Mesenchymal stem cell (in vitro differentiated cells and primary cell): ENCODE data around the gene LIG1.

ENCODE experiments used
- DNase-seq: peaks from one replicate; pipeline ENCODE4 v3.0.0-alpha.2; 2013
- H2AFZ ChIP-seq: one replicate; pipeline ENCODE4 v1.6.1; 2013; ENCODE audit warnings: low read depth, mild to moderate bottlenecking, control low read depth, inconsistent platforms, low read length, moderate library complexity
- H2AK5ac ChIP-seq: 2 replicates; pipeline ENCODE4 v1.6.1; 2013; ENCODE audit warnings: low read length, moderate library complexity, mild to moderate bottlenecking, inconsistent platforms; ENCODE audit not compliant: severe bottlenecking
- H2BK120ac ChIP-seq: one replicate; pipeline ENCODE4 v1.6.1; 2013; ENCODE audit warnings: low read depth, mild to moderate bottlenecking, inconsistent platforms, low read length, moderate library complexity
- H2BK12ac ChIP-seq, 2 experiments: one replicate each; pipeline ENCODE4 v1.6.1; 2013; ENCODE audit warnings: inconsistent platforms in 2 of 2, low read length in 2 of 2, mild to moderate bottlenecking in 2 of 2, moderate library complexity in 2 of 2, control low read depth in 1 of 2
- H2BK15ac ChIP-seq: one replicate; pipeline ENCODE4 v1.6.1; 2013; ENCODE audit warnings: mild to moderate bottlenecking, low read depth, inconsistent platforms; ENCODE audit not compliant: poor library complexity, severe bottlenecking
- H2BK5ac ChIP-seq: 2 replicates; pipeline ENCODE4 v1.6.1; 2013; ENCODE audit warnings: low read depth, mild to moderate bottlenecking, low read length, control low read depth, inconsistent platforms; ENCODE audit not compliant: poor library complexity, severe bottlenecking
- H3K14ac ChIP-seq, 2 experiments: one replicate each; pipeline ENCODE4 v1.6.1; 2013; ENCODE audit warnings: inconsistent platforms in 2 of 2, low read length in 2 of 2, control low read depth in 1 of 2, mild to moderate bottlenecking in 1 of 2, moderate library complexity in 1 of 2
- H3K18ac ChIP-seq, 2 experiments: one replicate each; pipeline ENCODE4 v1.6.1; 2013; ENCODE audit warnings: inconsistent platforms in 2 of 2, low read length in 2 of 2, control low read depth in 1 of 2, low read depth in 1 of 2, mild to moderate bottlenecking in 1 of 2
- H3K23ac ChIP-seq, 2 experiments: one replicate each; pipeline ENCODE4 v1.6.1; 2013; ENCODE audit warnings: inconsistent platforms in 2 of 2, low read length in 2 of 2, mild to moderate bottlenecking in 2 of 2, moderate library complexity in 2 of 2, control low read depth in 1 of 2
- H3K27ac ChIP-seq: 2 replicates; pipeline ENCODE4 v1.5.1; 2013; ENCODE audit warnings: mild to moderate bottlenecking, moderate library complexity, low read length, control low read depth, inconsistent platforms; ENCODE audit not compliant: poor library complexity, severe bottlenecking
- H3K27me3 ChIP-seq, 2 experiments: 2 replicates each; pipeline versions ENCODE4 v1.6.1 to v1.7.0; 2013; ENCODE audit warnings: low read length in 2 of 2, mild to moderate bottlenecking in 2 of 2, moderate library complexity in 2 of 2, control low read depth in 1 of 2, inconsistent platforms in 1 of 2; ENCODE audit not compliant: control insufficient read depth in 1 of 2, insufficient read depth in 1 of 2
- H3K36me3 ChIP-seq, 2 experiments: 2 replicates each; pipeline versions ENCODE4 v1.6.1 to v1.7.0; 2013; ENCODE audit warnings: low read length in 2 of 2, control low read depth in 1 of 2, inconsistent platforms in 1 of 2, low read depth in 1 of 2, mild to moderate bottlenecking in 1 of 2; ENCODE audit not compliant: insufficient read depth in 2 of 2, control insufficient read depth in 1 of 2
- H3K4ac ChIP-seq, 2 experiments: one replicate each; pipeline ENCODE4 v1.6.1; 2013; ENCODE audit warnings: inconsistent platforms in 2 of 2, low read length in 2 of 2, mild to moderate bottlenecking in 2 of 2, moderate library complexity in 2 of 2, control low read depth in 1 of 2, low read depth in 1 of 2
- H3K4me1 ChIP-seq: 2 replicates; pipeline ENCODE4 v1.6.1; 2013; ENCODE audit warnings: low read depth, low read length, control low read depth; ENCODE audit not compliant: control insufficient read depth, insufficient read depth
- H3K4me2 ChIP-seq: 2 replicates; pipeline ENCODE4 v1.6.1; 2013; ENCODE audit warnings: low read length, mild to moderate bottlenecking, inconsistent platforms; ENCODE audit not compliant: poor library complexity, severe bottlenecking
- H3K4me3 ChIP-seq, 2 experiments: 2 replicates each; pipeline versions ENCODE4 v1.5.1 to v1.7.0; 2013; ENCODE audit warnings: low read length in 2 of 2, mild to moderate bottlenecking in 2 of 2, control low read depth in 1 of 2, low read depth in 1 of 2; ENCODE audit not compliant: insufficient read depth in 1 of 2
- H3K79me1 ChIP-seq: replicated peaks from 2 replicates; pipeline ENCODE4 v1.6.1; 2013; ENCODE audit warnings: mild to moderate bottlenecking, control low read depth, low read length, inconsistent platforms; ENCODE audit not compliant: poor library complexity, severe bottlenecking
- H3K9ac ChIP-seq: 2 replicates; pipeline ENCODE4 v1.7.0; 2013; ENCODE audit warnings: mild to moderate bottlenecking, low read length, moderate library complexity
- H3K9me3 ChIP-seq: 2 replicates; pipeline ENCODE4 v1.7.0; 2013; ENCODE audit warnings: mild to moderate bottlenecking, low read length; ENCODE audit not compliant: control insufficient read depth
- H4K8ac ChIP-seq: one replicate; pipeline ENCODE4 v1.6.1; 2013; ENCODE audit warnings: inconsistent platforms, mild to moderate bottlenecking, low read length, moderate library complexity
- H4K91ac ChIP-seq: one replicate; pipeline ENCODE4 v1.6.1; 2013; ENCODE audit warnings: mild to moderate bottlenecking, low read length, inconsistent platforms
- WGBS: methylation state at CpG from one replicate; pipeline ENCODE4 v1.1.7; 2013; ENCODE audit warnings: mixed read lengths; 5-methylcytosine and 5-hydroxymethylcytosine counted together

The LIG1 gene

GRCh38 chr19:48102870-48103751 is 67.0 kb downstream of the LIG1 start:
- no peak overlapping the region for H2BK12ac ChIP-seq
- no peak overlapping the region for H3K4me2 ChIP-seq
- no peak overlapping the region for H3K27ac ChIP-seq
- no peaks in the 10 kb centered on the region for H3K9me3 ChIP-seq
- no peak overlapping the region for H3K23ac ChIP-seq
- 51% methylated on average over 13 of the region's 13 CpGs for WGBS
- no peak overlapping the region for H2BK5ac ChIP-seq
- peaks cover 4 to 26% of the 10 kb centered on the region in 2 experiments for H3K27me3 ChIP-seq
- H3K4me3 ChIP-seq = no peak overlapping the region
- no peak overlapping the region for H2BK120ac ChIP-seq
- H3K79me1 ChIP-seq = no peaks in the 10 kb centered on the region
- H4K8ac ChIP-seq = no peak overlapping the region
- H2AK5ac ChIP-seq = no peak overlapping the region
- H3K36me3 ChIP-seq = no peaks in the 10 kb centered on the region
- no peak for DNase-seq
- no peak overlapping the region for H3K14ac ChIP-seq
- peaks cover 4% of the 10 kb centered on the region for H3K4me1 ChIP-seq
- no peak overlapping the region for H3K4ac ChIP-seq
- no peak overlapping the region for H3K18ac ChIP-seq
- H2AFZ ChIP-seq = no peak overlapping the region
- no peak overlapping the region for H2BK15ac ChIP-seq
- no peak overlapping the region for H3K9ac ChIP-seq
- no peak overlapping the region for H4K91ac ChIP-seq

DNA sequence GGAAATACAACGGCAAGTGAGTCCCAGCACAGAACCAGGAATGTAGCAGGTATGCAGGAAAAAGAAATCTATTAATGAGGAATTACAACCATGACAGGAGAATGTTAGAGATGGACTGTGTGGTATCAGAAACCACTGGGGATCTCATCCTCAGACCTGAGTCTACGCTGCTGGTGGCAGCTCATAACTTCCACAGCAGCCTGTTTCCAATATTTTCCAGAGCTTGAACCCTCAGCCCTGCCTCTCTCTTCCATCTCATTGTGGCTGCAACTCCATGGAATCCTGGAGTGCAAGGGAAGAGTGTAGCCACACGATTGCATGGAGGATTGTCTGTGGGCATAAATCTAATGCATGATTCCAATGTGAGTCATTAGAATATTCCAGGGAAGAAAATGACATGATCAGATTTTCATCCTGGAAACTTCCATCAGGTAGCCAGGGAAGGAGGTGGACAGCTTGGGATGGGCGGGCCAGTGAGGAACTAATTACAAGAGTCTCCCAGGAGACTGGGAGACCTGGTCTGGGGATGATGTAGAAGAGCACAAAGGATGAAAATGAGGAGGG is 74.5 kb downstream of the LIG1 start:
- Histone ChIP-seq H3K27me3 (peaks cover 15 to 59% of the 10 kb centered on the region in 2 experiments), H2BK5ac (no peak overlapping the region)
- DNase-seq = no peak

GRCh38 chr19:48094855-48095203 is 75.3 kb downstream of the LIG1 start:
- H3K4me3 ChIP-seq = no peak overlapping the region
- no peak overlapping the region for H2AFZ ChIP-seq
- no peak overlapping the region for H2AK5ac ChIP-seq
- H3K27me3 ChIP-seq = peaks cover 15 to 60% of the 10 kb centered on the region in 2 experiments
- H3K4me1 ChIP-seq = no peaks in the 10 kb centered on the region
- H3K18ac ChIP-seq = no peak overlapping the region
- no peaks in the 10 kb centered on the region for H3K79me1 ChIP-seq
- DNase-seq = no peak
- H3K14ac ChIP-seq = no peak overlapping the region
- no peak overlapping the region for H3K9ac ChIP-seq
- peaks cover 26% of the 10 kb centered on the region for H3K9me3 ChIP-seq
- no peak overlapping the region for H3K4me2 ChIP-seq
- H3K36me3 ChIP-seq = no peaks in the 10 kb centered on the region
- 94% methylated on average over 2 of the region's 2 CpGs for WGBS
- H4K8ac ChIP-seq = no peak overlapping the region
- no peak overlapping the region for H2BK12ac ChIP-seq
- no peak overlapping the region for H3K4ac ChIP-seq
- no peak overlapping the region for H3K27ac ChIP-seq
- H2BK15ac ChIP-seq = no peak overlapping the region
- no peak overlapping the region for H3K23ac ChIP-seq
- H2BK120ac ChIP-seq = no peak overlapping the region
- no peak overlapping the region for H2BK5ac ChIP-seq
- H4K91ac ChIP-seq = no peak overlapping the region

More for the DNA sequence above, 74.5 kb downstream of the LIG1 start:
- H3K27ac ChIP-seq = no peak overlapping the region
- H2AFZ ChIP-seq = no peak overlapping the region
- no peaks in the 10 kb centered on the region for H3K36me3 ChIP-seq
- no peaks in the 10 kb centered on the region for H3K79me1 ChIP-seq
- H4K8ac ChIP-seq = no peak overlapping the region
- H3K4me2 ChIP-seq = no peak overlapping the region
- H3K23ac ChIP-seq = no peak overlapping the region
- peaks cover 24% of the 10 kb centered on the region for H3K9me3 ChIP-seq
- no peak overlapping the region for H4K91ac ChIP-seq
- no peak overlapping the region for H2BK15ac ChIP-seq
- 70% methylated on average over 3 of the region's 4 CpGs for WGBS
- no peak overlapping the region for H2AK5ac ChIP-seq
- peak overlapping the region in 1 of 2 experiments; percentile 11 for H2BK12ac ChIP-seq
- H3K9ac ChIP-seq = no peak overlapping the region
- H3K4me1 ChIP-seq = no peaks in the 10 kb centered on the region
- H3K4me3 ChIP-seq = no peak overlapping the region
- no peak overlapping the region for H2BK120ac ChIP-seq
- no peak overlapping the region for H3K18ac ChIP-seq
- no peak overlapping the region for H3K14ac ChIP-seq
- H3K4ac ChIP-seq = no peak overlapping the region

- Histone ChIP-seq H2BK120ac (no peak overlapping the region), H2BK12ac (no peak overlapping the region), H3K23ac (no peak overlapping the region), H3K4me2 (no peak overlapping the region), H3K4me3 (no peak overlapping the region), H2AK5ac (no peak overlapping the region), H3K4me1 (no peaks in the 10 kb centered on the region), H4K91ac (no peak overlapping the region), H2AFZ (no peak overlapping the region), H3K27ac (no peak overlapping the region), H3K18ac (no peak overlapping the region), H2BK15ac (no peak overlapping the region), H3K4ac (no peak overlapping the region), H3K27me3 (peaks cover 19 to 61% of the 10 kb centered on the region in 2 experiments), H3K36me3 (no peaks in the 10 kb centered on the region), H3K79me1 (no peaks in the 10 kb centered on the region), H3K9me3 (peaks cover 26% of the 10 kb centered on the region), H3K14ac (no peak overlapping the region), H3K9ac (no peak overlapping the region), H4K8ac (no peak overlapping the region), H2BK5ac (no peak overlapping the region)
- no peak for DNase-seq
- WGBS = 13% methylated on average over 1 of the region's 1 CpG
These were observed 75.9 kb downstream of the LIG1 start for GRCh38 chr19:48094129-48094854.
